Epidermal melanocyte (primary cell): ENCODE measurements around the gene NDUFA5.

ENCODE experiments used
- DNase-seq: peaks from one replicate; pipeline ENCODE4 v3.0.0; 2011; ENCODE audit warnings: low spot score; ENCODE audit not compliant: insufficient read length

Gene NDUFA5

GRCh38 chr7:123505221-123505620 lies 52.4 kb downstream of the NDUFA5 start:
- no peak for DNase-seq

DNA sequence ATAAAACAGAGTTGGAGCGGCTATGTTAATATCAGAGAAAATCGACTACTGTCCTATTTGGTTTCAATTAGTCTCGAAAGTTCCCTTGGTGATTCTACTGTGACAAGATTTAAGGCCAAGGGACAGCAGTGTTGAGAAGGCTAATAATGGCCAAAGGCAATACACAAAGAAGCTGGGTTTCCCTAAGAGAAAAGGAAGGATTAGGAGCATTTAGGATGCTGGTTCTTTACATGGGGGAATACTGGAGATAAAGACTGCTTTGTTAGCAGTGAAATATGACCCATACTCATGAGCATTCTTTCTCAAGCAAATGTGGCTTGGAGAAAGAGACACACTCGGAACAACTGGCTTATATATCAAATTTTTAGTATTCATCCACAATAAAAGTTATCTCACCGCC lies 55.4 kb downstream of the NDUFA5 start:
- peak; percentile 25 for DNase-seq

GRCh38 chr7:123500878-123501489 lies 56.6 kb downstream of the NDUFA5 start:
- DNase-seq: no peak

DNA sequence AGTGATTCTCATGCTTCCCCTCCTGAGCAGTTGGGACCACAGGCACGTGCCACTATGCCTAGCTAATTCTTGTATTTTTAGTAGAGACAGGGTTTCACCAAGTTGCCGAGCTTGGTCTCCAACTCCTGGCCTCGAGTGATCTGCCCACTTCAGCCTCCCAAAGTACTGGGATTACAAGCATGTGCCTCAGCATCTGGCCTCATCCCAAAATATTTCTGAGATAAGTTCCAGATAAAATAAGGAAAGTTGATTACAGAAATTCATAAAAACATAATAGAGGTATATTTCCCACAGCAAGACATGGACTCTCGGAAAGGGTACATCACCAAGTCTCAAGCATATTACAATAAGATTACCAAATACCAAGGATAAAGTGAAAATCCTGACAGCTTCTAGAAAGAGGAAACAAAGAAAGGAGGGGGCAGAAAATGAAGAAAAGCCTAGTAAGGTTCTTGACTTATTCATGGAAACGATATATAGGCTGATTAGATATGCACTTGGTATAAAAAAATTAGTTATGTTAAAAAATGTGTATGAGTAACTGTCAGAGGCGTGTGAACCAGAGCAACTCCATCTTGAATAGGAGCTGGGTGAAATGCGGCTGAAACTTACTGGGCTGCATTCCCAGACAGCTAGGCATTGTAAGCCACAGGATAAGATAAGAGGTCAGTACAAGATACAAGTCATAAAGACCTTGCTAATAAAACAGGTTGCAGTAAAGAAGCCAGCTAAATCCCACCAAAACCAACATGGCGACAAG lies 58.2 kb downstream of the NDUFA5 start:
- DNase-seq: no peak

GRCh38 chr7:123498601-123499000 lies 59.0 kb downstream of the NDUFA5 start:
- DNase-seq: no peak

DNA sequence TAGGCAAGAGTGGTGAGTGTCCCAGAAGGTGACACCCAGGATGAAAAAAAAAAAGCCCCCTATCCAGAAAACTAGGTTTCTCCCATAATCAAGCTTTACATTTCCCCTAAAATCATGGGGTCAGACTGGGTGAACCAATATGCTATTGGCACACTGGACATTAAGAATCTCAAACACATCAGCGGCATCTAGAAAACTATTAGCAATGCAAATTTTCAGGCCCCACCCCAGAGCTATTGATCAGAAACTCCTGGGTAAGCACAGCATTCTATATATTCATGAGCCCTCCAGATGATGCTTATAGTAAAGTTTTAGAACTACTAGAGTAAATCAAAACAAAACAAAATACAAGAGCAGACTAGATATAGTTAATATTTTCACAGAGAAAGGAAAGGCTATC lies 59.6 kb downstream of the NDUFA5 start:
- no peak for DNase-seq

- no peak for DNase-seq
Observed at GRCh38 chr7:123494193-123494796, 63.3 kb downstream of the NDUFA5 start.

DNA sequence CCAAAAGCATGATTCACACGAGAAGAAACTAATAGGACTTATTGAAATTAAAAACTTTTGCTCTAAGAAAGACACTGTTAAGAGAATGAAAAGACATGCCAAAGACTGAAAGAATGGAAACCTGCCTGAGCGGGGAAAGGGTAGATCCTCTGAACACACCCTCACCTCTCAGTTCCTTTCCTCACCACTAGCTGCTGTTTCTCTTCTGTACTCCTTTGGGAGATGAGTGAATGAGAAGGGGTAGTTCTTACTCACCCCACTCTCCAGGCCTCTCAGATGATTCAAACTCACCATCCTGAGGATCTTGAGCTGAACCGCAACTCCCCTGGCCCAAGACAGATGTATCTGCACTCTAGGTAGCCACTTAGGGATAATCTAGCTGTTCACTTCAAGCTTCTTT lies 65.1 kb downstream of the NDUFA5 start:
- DNase-seq: no peak
